K562 (cell line): Measurements from ENCODE around the gene ZBTB8A. TPM values are rescaled to one million over a fixed set of nuclear protein-coding genes. Genes with fewer than 3 reads are reported as not detected.

Source experiments
- ATF7 ChIP-seq: fragments of 450-650 bp; IDR thresholded peaks from 2 replicates; pipeline ENCODE4 v1.7.1; 2014; ENCODE audit warnings: mild to moderate bottlenecking, moderate library complexity
- CAMTA2 ChIP-seq: fragments of 250-450 bp; sonication (Bioruptor Pico); conservative IDR thresholded peaks from 2 replicates; pipeline ENCODE4 v1.5.1; 2022
- CBX8 ChIP-seq: fragments of 200-600 bp; sonication (generic); IDR thresholded peaks from 2 replicates; pipeline ENCODE4 v1.6.1; 2012; ENCODE audit warnings: borderline replicate concordance, mixed run types, low read depth, mild to moderate bottlenecking, moderate library complexity, mixed read lengths, low read length, control low read depth, inconsistent platforms; ENCODE audit not compliant: poor library complexity, severe bottlenecking; ENCODE audit errors: extremely low read depth
- CEBPG ChIP-seq, 3 experiments: fragments of 200-800 bp in 1 of 3; sonication (Bioruptor generic) in 1 of 3; sonication (generic) in 1 of 3; formaldehyde crosslinking in 1 of 3; IDR thresholded peaks in 2 of 3; conservative IDR thresholded peaks in 1 of 3; 2 replicates each; pipeline versions ENCODE4 v1.6.1 to v1.8.0; 2016 to 2022; ENCODE audit warnings: missing compliant biosample characterization in 2 of 3, missing genetic modification characterization in 2 of 3, mild to moderate bottlenecking in 1 of 3, missing genetic modification reagents in 1 of 3
- CEBPZ ChIP-seq: fragments of 150-350 bp; IDR thresholded peaks from 2 replicates; pipeline ENCODE4 v1.6.1; 2014; ENCODE audit warnings: low read depth, mild to moderate bottlenecking, low read length, borderline replicate concordance
- CHCHD3 ChIP-seq: fragments of 250-450 bp; sonication (Bioruptor Pico); IDR thresholded peaks from 2 replicates; pipeline ENCODE4 v2.1.2; 2022; ENCODE audit warnings: mild to moderate bottlenecking
- CREB3L1 ChIP-seq: fragments of 450-650 bp; IDR thresholded peaks from 2 replicates; pipeline ENCODE4 v1.6.1; 2014; ENCODE audit warnings: low read depth, mild to moderate bottlenecking, moderate library complexity, borderline replicate concordance
- DIDO1 ChIP-seq: fragments of 450-650 bp; IDR thresholded peaks from 2 replicates; pipeline ENCODE4 v1.6.1; 2016; ENCODE audit warnings: low read depth, missing biosample characterization, missing genetic modification characterization
- KDM5B ChIP-seq: fragments of 200-600 bp; sonication (generic); IDR thresholded peaks from 2 replicates; pipeline ENCODE4 v1.6.1; 2012; ENCODE audit warnings: low read depth, mild to moderate bottlenecking, moderate library complexity, low read length, control low read depth, inconsistent platforms; ENCODE audit not compliant: insufficient replicate concordance
- MCM7 ChIP-seq, 2 experiments: fragments of 450-650 bp; IDR thresholded peaks; 2 replicates each; pipeline ENCODE4 v1.6.1; 2016 to 2018
- MEF2A ChIP-seq: IDR thresholded peaks from 2 replicates; pipeline ENCODE4 v1.6.1; 2011; ENCODE audit warnings: low read depth, mild to moderate bottlenecking, low read length, moderate library complexity; ENCODE audit not compliant: control insufficient read depth
- MXI1 ChIP-seq: IDR thresholded peaks from 2 replicates; pipeline ENCODE4 v1.6.1; 2011; ENCODE audit warnings: low read depth, mild to moderate bottlenecking, improper control_type of control experiment, low read length
- PHB ChIP-seq: fragments of 250-450 bp; sonication (Bioruptor Pico); IDR thresholded peaks from 2 replicates; pipeline ENCODE4 v1.5.0; 2021
- POLR2AphosphoS5 ChIP-seq: IDR thresholded peaks from 2 replicates; pipeline ENCODE4 v1.6.1; 2011; ENCODE audit warnings: mild to moderate bottlenecking, low read depth, low read length, moderate library complexity; ENCODE audit not compliant: control insufficient read depth, insufficient read depth
- RBM14 ChIP-seq: fragments of 200-400 bp; formaldehyde crosslinking; IDR thresholded peaks from 2 replicates; pipeline ENCODE4 v1.6.1; 2018; ENCODE audit warnings: low read depth, mild to moderate bottlenecking, low read length, moderate library complexity, borderline replicate concordance; ENCODE audit not compliant: insufficient read depth
- TAF7 ChIP-seq: fragments of 450-650 bp; IDR thresholded peaks from 2 replicates; pipeline ENCODE4 v1.6.1; 2016; ENCODE audit warnings: missing genetic modification characterization, missing compliant biosample characterization
- TFAM ChIP-seq: fragments of 250-450 bp; sonication (Bioruptor Pico); conservative IDR thresholded peaks from 2 replicates; pipeline ENCODE4 v1.5.0; 2021; ENCODE audit warnings: mild to moderate bottlenecking, moderate library complexity
- ZNF780A ChIP-seq: fragments of 250-450 bp; sonication (Bioruptor Pico); IDR thresholded peaks from 2 replicates; pipeline ENCODE4 v1.5.0; 2021; ENCODE audit warnings: mild to moderate bottlenecking
- polyA plus RNA-seq, 8 experiments: library from polyadenylated mRNA; depleted of rRNA in 4 of 8; stranded (reverse) in 5 of 8; unstranded in 3 of 8; fragments of >200 nt; fragmentation: Nextera tagmentation in 2 of 8; fragmentation: Illumina TruSeq in 1 of 8; extraction: Ambion mirVana in 2 of 8; extraction: Trizol in 1 of 8; gene quantifications; 2 replicates each; pipeline versions ENCODE4 v1.2.1 to v1.2.3, GENCODE V29; 2011 to 2014; ENCODE audit warnings: inconsistent platforms in 1 of 8, missing spikeins in 1 of 8
- total RNA-seq, 7 experiments: library from RNA; depleted of rRNA in 6 of 7; stranded (reverse); fragments of >200 nt in 6 of 7; fragmentation: Illumina TruSeq in 2 of 7; extraction: Trizol in 2 of 7; gene quantifications; 2 replicates each; pipeline versions ENCODE4 v1.2.1 to v1.2.3, GENCODE V29; 2011 to 2021; ENCODE audit warnings: low replicate concordance in 1 of 7
- TF ChIP-seq, protein P1 (sequence below): sonication (generic); formaldehyde crosslinking; IDR thresholded peaks from 2 replicates; pipeline ENCODE4 v1.8.0; 2022; ENCODE audit warnings: mild to moderate bottlenecking, missing genetic modification reagents, borderline replicate concordance

ZBTB8A gene
- total and polyA plus RNA-seq, 9 of the 15 experiments (the other 6 are each of a cell fraction or from before 2014, with no cell fraction given): 0.01 to 0.64 (median 0.09) TPM

- no peak for TF ChIP-seq RBM14
- TF ChIP-seq CAMTA2 (CRISPR knock-in tag): no peak
- TF ChIP-seq ATF7: peak; percentile 70; the same call in 1 of the 2 replicates
- no peak for TF ChIP-seq MEF2A
- TF ChIP-seq CHCHD3 (CRISPR knock-in tag): 0 out of 2 replicates have a peak, but pooled peaks have one; percentile 28
- TF ChIP-seq ZNF780A (CRISPR knock-in tag): no peak
- TF ChIP-seq TAF7 (tag): peak; percentile 85
- TF ChIP-seq, protein P1, sequence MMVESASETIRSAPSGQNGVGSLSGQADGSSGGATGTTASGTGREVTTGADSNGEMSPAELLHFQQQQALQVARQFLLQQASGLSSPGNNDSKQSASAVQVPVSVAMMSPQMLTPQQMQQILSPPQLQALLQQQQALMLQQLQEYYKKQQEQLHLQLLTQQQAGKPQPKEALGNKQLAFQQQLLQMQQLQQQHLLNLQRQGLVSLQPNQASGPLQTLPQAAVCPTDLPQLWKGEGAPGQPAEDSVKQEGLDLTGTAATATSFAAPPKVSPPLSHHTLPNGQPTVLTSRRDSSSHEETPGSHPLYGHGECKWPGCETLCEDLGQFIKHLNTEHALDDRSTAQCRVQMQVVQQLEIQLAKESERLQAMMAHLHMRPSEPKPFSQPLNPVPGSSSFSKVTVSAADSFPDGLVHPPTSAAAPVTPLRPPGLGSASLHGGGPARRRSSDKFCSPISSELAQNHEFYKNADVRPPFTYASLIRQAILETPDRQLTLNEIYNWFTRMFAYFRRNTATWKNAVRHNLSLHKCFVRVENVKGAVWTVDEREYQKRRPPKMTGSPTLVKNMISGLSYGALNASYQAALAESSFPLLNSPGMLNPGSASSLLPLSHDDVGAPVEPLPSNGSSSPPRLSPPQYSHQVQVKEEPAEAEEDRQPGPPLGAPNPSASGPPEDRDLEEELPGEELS (CRISPR knock-in tag): peak; percentile 77; the same call in 1 of the 2 replicates
- no peak for TF ChIP-seq TFAM
- TF ChIP-seq MXI1: no peak; the same call in 1 of the 2 replicates
- no peak for TF ChIP-seq CEBPZ
- TF ChIP-seq POLR2AphosphoS5: peak; percentile 57
- peak; percentile 72 for TF ChIP-seq CREB3L1
- TF ChIP-seq MCM7 (IDR thresholded peaks at IDR 0.05): no peak; a peak in 1 of 4 replicates
- peak; percentile 86 for TF ChIP-seq DIDO1 (tag)
- TF ChIP-seq KDM5B: peak; percentile 74
- no peak for TF ChIP-seq PHB (CRISPR knock-in tag)
- no peak for TF ChIP-seq CEBPG (CRISPR knock-in tag; IDR thresholded peaks at IDR 0.05)
- TF ChIP-seq CEBPG (tag; conservative IDR thresholded peaks at IDR 0.05 in 1 of 2, IDR thresholded peaks at IDR 0.05 in 1 of 2): no peak
- no peak for TF ChIP-seq CBX8
Measured at GRCh38 chr1:32650752-32651460, 111.7 kb downstream of the ZBTB8A start, which contains the start of gene RBBP4 (continued).
